HTR-8/SVneo (cell line): Measurements from ENCODE around the gene NDUFAF5.

Experiments
- DNase-seq: peaks from one replicate; pipeline ENCODE4 v3.0.0; 2011; ENCODE audit warnings: low spot score, mixed read lengths; ENCODE audit not compliant: insufficient read length
- FAIRE-seq: peaks from 2 replicates; lab custom pipeline; 2011; peaks lifted over from hg19 to GRCh38; lab: Jason Lieb, UNC

The NDUFAF5 gene

DNA sequence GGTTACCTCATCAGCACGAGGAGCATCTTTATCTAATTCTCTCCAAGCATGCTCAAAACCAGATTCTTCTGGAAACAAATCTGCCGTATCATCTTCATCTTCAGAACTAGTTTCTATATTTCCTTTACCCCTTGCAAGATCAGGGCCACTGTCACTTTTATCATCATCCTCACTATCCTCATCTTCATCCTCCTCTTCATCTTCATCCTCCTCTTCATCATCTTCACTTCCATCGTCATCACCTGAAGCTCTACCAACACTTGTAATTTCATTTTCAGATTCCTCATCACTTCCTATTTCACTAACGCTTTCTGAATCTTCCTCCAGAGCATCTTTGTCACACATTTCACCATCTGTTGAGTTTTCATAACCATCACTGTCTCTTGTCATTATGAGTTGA, 9.0 kb upstream of the NDUFAF5 start:
- DNase-seq = no peak
- no peak for FAIRE-seq

DNA sequence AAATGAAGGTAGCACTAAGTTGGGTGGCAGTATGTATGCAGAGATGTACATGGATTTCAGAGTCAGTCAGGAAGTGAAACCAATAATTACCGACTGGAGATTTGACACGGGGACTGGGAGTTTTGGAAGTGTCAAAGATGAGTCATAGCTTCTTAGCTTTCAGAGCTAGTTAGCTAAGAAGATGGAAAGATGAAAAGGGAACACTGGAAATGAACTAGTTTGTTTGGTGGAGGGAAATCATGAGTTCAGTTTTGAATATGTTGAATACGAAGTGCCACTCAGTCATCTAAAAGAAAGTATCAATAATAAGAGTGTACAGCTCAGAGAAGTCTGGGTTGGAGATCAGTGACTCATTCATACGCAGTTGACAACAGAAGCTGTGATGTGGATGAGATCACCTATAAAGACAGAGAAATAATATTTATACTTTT, 7.6 kb upstream of the NDUFAF5 start:
- FAIRE-seq = no peak
- DNase-seq = no peak

DNA sequence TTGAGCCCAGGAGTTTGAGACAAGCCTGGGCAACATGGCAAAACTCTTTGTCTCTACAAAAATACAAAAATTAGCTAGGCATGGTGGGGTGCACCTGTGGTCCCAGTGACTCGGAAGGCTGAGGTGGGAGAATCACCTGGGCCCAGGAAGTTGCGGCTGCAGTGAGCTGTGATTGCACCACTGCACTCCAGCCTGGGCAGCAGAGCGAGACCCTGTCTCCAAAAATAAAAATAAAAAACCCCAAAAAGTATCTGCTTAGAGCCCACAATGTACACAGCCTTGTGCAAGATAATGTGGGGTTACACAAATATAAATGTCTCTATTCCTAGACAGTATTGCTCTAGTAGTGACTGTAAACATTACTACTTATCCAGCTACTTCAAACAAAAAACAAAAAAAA, 6.0 kb upstream of the NDUFAF5 start:
- DNase-seq = no peak
- no peak for FAIRE-seq

DNA sequence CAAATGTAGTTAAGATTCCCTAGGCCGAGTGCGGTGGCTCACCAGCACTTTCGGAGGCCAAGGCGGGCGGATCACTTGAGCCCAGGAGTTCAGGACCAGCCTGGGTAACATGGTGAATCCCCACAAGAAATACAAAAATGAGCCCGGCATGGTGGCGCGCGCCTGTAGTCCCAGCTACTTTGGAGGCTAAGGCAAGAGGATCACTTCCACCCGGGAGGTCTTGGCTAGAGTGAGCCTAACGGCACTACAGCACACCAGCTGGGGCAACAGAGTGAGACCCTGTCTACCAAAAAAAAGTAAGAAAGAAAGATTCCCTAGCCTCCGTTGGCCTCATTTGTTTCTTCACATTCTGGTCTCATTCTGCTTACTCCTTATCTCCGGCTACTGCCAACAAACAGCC, 1.3 kb upstream of the NDUFAF5 start:
- no peak for FAIRE-seq
- no peak for DNase-seq

DNA sequence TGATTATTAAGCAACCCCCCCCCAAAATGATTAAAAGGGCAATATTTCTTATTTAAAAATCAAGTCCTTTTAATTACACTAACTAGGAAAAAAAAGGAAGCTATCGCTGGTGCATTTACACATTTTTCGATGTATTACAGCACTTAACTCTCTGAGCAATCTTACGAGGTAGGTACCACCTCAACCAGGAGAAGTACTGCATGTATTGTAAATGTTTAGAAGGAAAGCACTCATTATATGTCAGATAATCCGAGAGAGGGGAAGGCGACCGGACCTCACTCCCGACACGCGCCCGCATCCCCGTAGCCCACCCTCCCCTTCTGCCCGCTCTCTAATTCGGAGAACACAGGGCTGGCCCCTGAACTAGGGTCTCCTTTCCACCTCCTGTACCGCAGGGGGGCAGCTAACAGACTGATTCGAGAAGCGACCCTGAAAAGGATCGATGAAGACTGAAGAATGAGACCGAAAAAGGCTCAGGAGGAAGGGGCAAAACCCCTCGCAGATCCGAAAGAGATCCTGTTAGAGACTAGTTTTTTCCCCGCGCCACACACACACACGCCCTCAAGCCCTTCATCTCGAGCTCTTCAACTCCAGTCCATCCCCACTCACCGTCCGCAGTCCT, 446 bp upstream of the NDUFAF5 start:
- DNase-seq (peak; percentile 4), FAIRE-seq (no peak)

DNA sequence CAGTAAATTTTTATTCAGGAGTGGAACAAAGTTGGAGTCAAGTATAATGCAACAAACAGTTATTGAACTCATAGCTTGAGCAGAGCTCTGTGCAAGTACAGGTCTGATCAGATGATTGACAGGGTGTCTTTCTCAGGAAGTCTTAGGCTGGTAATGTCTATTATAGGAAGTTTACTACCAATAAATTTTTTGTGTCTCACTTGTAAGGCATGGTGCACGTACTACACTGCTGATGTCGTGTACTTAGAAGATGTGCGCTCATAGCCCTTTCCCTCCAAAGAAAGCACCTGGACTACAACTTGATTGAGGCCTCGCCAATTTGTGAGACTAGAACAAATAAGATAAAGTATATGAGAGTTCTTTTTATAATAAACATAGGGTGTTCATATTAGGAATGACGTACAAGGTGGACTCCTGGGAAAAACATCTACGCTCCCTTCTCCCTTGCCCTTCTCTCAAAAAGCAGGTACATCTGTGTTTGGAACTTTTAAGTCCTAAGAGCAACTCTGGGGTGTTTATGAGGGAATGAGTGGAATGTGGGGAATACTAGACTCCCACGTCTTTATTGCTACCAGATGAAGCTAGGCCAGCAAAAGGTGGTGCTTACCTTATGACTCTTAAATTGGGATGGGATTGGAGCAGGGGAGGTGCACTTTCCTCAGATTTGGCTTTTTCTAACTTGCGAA, 1.5 kb downstream of the NDUFAF5 start:
- FAIRE-seq (no peak), DNase-seq (no peak)

DNA sequence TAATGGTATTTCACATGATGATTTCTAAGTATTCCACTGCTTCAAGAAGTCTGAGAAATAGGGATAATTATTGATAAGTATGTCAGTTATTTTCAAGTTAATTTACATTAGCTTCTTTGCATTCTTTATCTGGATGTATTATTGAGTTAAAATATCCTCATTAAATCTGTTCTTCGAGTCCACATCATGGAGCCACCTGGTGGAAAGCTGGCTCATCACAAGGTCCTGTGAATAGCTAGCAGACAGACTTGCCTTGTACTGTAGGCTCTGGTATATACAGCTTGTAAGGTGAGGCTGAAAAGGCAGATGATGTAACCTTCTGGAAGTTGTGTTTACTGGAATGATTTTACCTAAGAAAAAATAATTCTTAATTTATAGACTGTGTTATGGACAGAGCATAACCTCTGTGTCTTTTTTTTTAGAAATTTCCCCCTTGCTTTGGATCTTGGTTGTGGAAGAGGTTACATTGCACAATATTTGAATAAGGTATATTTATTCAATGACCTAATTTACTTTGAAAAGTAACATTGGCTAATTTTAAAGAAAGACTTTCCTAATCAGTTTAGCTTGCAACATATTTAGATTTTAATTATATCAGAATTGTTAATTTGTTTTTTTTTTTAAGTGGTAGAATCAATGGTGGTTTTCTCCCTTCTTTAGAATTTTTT, 3.5 kb downstream of the NDUFAF5 start:
- peak; percentile 42 for DNase-seq
- no peak for FAIRE-seq

DNA sequence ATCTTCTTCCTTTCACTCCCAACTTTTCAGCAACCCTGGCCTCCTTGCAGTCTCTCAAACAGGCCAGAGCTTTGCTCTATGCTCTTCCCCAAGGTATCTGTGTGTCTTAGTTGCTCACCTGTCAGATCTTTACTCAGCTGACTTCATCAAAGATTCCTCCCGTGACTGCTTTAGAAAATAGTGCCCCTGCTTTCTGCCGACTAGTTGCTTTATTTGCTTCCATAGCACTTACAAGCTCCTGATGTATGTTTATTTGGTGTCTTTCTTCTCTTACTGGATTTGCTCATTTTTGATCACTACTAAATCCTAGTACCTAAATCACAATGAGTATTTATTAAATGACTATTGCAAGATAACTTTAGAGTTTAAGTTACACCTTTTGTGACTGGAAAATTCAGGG, 5.9 kb downstream of the NDUFAF5 start:
- FAIRE-seq (no peak), DNase-seq (no peak)

DNA sequence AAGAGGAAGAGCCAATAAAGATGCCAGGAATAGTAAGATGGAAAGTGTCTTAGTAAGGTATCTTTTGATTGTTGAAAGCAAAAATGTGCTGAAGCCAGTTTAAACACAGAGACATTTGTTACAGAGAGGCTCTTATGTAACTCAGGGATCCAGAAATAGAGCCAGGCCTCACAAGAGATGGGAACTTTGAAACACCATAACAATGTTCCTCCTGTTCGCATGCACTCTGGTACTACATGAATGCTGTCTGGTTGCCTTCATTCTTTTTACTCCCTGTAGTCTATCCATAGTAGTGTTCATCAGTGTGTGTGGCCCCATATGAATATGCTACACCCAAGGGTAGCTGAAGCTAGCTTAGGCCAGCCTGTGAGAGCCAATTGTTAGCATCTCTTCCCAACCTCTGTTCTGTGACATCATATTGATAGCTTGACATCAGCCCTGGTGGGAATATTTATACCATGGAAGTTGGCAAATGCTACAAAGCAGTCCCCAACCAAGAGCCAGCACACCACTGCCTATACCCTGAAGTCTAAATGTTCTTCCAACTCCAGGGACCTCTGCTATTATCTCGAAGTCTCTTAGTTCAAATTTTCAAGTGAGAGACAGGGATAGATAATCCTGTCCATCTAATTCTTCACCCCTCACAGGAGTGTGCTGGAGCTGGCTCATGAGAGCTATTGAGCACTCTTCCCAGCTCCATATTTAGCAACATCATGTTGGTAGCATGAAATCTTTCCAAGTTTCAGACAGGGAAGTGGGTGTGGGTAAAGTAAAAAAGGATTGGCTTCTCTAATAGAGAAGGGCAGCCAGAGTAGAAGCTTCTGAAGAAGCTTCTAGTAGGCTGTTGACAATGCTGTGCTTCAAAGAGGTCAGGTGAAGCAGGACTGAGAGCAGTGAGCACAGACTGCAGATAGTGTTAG, 7.0 kb downstream of the NDUFAF5 start:
- DNase-seq = no peak
- FAIRE-seq = no peak

DNA sequence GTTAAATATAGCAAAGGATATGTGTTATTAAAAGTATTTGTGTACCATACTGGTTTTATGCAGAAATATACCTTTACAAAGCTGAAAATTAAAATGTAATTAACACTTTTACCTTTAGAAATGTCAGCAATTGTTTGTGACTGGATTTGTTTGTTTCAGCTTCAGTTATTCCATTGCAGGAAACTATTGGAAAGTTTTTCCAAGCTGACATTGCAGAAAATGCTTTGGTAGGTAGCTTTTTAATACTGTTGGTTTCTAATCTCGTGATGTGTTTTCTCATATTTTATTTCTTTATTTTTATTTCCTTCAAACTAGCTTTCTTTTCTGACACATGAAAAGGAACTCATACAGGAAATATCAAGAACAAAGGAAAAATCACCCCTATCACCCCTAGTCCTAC, 8.2 kb downstream of the NDUFAF5 start:
- no peak for FAIRE-seq
- DNase-seq = no peak

DNA sequence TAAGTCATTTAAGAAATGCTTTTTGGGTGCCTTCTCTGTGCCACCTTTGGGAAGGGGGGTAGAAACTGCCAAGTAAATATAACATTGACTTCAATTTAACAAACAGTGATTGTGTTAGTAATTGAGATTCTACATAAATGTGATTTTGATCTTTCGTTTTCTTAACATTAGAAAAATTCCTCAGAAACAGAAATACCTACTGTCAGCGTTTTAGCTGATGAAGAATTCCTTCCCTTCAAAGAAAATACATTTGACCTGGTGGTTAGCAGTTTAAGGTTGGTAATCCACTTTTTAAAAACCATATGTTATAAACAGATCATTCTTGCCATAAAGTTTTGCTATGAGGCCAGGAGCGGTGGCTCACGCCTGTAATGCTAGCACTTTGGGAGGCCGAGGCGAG, 9.8 kb downstream of the NDUFAF5 start:
- DNase-seq (no peak), FAIRE-seq (no peak)

DNA sequence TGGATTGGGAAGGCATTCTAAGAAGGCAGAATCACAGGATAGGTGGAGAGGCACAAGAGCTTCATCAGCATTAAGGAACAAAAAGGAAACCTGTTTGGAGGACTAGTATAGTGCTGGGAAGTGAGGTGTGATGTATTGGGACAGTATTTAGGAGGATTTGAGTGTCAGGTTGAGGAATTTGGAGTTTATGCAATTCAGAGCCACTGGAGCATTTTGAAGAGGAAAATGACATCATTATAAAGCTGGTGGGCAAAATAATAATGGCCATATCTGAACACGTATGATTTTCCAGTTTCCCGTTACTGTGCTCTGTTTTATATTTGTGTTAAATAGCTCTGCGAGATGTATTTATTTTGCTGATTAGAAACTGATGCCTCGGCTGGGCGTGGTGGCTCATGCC, 14.2 kb downstream of the NDUFAF5 start:
- DNase-seq (no peak), FAIRE-seq (no peak)

DNA sequence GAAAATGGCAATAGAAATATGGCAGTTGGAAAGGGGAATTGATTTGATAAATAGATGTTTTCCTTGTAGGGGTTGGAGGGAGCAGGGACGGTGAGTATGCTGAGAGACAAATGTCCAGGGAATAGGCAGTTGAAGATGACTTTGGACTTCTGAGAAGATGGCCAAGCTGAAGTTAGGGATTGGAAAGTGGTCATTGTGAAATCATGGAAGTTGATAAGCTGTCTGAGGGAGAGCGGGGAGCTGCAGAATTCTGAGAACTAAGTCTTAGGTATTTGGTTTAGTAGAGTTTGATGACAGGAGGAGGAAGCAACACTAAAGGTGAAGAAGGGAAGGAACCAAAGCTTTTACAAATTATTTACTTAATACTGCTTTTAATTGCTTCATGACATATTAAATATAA, 15.1 kb downstream of the NDUFAF5 start:
- no peak for DNase-seq

DNA sequence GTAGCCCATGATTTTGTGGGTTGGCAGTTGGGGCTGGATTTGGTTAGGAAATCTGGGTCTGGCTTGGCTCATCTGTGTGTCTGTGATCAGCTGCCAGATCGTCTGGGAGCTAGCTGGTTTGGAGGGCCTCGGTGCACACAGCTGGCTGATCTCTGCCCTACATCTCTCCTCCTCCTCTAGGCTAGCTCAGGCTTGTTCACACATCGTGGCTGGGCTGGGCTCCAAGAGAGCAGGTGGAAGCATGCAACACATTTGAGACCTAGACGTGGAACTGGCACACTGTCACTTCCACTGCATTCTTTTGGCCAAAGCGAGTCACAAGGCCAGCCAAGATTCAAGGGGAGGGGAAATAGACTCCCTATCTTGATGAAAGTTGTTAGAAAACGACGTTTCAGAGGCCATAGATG, 15.9 kb downstream of the NDUFAF5 start:
- FAIRE-seq (peak; percentile 97), DNase-seq (peak; percentile 75)

More for the DNA sequence above, 15.1 kb downstream of the NDUFAF5 start:
- FAIRE-seq = no peak

DNA sequence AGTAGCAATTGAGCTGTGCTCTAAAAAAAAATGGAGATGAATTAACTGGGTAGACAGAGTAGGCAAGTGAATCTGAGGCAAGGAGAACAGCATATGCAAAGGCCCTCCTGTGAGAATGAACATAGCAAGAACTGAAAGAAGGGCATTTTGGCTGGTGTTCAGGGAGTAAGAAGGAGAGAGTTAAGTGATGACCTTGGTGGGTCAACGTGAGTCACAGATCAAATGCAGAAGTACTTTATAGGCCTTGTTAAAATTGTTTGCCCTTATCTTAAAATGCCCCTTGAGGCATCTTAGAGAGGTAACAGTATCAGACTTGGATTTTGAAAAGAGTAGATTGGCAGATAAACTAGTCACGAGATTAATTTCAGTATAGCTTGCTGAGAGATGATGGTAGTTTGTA, 24.5 kb downstream of the NDUFAF5 start:
- no peak for FAIRE-seq
- DNase-seq = no peak

DNA sequence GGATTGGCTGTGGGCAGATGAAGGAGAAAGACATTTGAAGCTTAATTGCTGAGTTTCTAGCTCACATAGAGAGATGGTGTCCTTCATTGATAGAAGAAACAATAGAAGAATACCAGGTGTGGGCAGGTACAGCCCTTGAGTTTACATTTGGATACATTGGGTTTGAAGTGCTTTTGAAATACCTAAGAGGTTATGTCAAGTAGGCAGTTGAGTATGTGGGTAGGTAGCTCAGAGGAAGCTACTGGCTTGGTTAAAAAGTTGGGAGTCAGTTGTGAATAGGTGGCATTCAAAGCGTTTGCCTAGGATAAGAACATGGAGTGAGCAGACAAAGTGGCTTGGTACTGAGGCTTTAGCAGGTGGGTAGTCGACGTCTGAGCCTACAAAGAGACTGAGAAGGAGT, 25.0 kb downstream of the NDUFAF5 start:
- peak; percentile 31 for FAIRE-seq

DNA sequence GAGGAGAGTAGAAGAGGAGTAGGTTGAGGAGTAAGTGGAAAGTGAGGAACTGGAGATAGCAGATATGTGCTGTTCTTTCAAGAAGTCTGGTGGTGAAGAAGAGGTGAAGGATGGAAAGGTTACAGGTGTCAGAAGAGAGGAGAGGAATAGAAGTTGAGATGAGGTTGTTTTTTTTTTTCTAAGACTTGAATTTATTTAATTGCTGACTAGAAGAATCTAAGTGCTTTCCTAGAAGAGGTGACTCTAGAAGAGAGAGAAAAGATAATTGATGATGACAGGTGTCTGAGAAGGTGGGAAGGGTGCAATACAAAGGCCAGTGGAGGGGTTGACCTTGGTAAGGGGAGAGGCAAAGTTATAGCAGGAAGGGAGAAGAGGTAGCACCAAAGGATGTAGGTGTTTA, 25.6 kb downstream of the NDUFAF5 start:
- FAIRE-seq = no peak
- no peak for DNase-seq

More for the DNA sequence above, 25.0 kb downstream of the NDUFAF5 start:
- DNase-seq = no peak

DNA sequence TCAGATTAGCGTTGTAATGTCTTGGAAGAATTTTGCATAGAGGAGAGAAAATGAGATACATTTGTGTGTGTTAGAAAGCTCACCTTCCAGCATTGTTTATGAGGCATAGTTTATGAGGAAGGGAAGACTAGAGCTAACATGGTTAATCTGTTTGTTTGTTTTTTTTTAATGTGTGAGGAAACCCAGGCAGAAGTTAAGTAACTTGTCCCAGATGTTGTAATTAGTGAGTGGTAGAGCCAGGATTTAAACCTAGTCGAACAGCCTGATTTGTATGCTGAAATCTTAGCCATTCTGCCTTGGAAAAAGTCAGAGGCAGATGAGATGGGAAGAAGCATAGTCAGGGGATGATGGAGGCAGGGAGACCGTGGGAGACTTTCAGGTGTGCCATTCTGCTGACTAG, 29.1 kb downstream of the NDUFAF5 start:
- FAIRE-seq = no peak
- DNase-seq = no peak

DNA sequence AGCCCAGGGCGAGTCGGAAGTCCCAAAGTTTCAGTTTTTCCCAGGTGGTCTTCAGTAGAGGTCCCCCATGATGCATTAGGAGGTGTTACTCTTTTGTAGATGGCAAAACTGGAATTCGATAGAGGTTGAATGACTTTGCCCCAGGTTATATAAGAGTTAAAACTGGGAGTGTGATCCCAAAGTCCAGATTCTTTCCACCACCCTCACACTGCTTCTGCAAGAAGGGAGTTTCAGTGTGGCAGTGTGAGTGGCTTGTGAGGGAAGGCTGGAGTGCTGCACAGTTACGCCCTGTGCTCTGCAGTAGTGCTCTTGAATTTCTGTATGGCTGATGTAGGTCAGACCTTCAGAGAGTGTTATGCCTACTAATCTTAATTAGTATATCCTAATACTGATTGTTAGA, 29.8 kb downstream of the NDUFAF5 start:
- no peak for FAIRE-seq
- no peak for DNase-seq

DNA sequence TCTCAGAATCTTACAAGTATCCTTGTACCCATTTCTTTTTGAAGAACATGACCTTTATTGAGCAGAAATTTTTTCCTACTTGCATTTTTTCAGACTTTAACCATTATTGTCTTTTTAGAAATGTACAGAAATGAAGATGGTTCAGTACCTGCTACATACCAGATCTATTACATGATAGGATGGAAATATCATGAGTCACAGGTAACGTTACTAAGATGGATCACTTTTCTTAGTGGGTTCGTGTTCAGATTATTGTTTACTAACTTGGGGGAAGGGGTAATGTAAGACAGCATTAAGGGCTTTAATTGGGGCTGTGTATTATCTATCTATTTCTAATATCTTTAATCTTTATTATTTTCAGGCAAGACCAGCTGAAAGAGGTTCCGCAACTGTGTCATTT, 31.9 kb downstream of the NDUFAF5 start:
- FAIRE-seq = no peak
- no peak for DNase-seq

DNA sequence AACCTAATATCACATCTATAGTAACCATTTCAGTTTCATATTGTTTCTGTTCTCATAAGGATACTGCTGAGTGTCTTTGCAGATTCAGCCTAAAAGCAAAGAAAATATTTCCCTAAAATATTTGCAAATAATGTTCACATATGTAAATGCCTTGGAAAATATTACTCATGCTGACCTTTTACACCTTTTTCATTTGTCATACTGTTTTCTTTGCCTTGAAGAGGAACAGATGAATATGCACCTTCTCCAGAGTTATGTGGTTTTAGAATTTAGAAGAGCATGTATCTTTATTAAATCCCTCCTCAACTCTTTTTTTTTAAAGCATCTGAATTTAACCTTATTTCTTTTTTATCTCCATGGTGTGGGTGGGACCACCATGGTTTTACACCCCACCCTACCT, 32.5 kb downstream of the NDUFAF5 start:
- FAIRE-seq (no peak), DNase-seq (no peak)
